ENCODE results near the gene ELOVL4. TPM values are rescaled to one million over a fixed set of nuclear protein-coding genes. Genes with fewer than 3 reads are reported as not detected.

ELOVL4 gene
- total and polyA plus RNA-seq, 8 donors, result 0.68 to 1.7 (median 1.1) TPM

DNA sequence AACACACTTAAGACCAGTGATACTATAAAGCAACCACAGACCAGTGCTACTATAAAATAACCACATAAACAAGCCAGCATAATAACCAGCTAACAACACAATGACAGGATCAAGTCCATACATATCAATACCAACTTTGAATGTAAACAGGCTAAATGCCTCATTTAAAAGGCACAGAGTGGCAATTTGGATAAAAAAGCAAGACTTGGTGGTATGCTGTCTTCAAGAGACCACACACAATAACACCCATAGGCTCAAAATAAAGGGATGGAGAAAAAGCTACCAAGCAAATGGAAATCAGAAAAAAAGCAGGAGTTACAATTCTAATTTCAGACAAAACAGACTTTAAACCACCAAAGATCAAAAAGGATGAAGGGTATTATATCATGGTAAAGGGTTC, 19.8 kb upstream of the ELOVL4 start:
- intact Hi-C loops (cut with DNase I), result no loop called here
- H3K27me3 ChIP-seq, result no peaks in the 10 kb centered on the region
- H3K36me3 ChIP-seq, result no peaks in the 10 kb centered on the region
- H3K27ac ChIP-seq, result no peak overlapping the region
- no peaks in the 10 kb centered on the region for H3K4me1 ChIP-seq
- TF ChIP-seq, protein P1, sequence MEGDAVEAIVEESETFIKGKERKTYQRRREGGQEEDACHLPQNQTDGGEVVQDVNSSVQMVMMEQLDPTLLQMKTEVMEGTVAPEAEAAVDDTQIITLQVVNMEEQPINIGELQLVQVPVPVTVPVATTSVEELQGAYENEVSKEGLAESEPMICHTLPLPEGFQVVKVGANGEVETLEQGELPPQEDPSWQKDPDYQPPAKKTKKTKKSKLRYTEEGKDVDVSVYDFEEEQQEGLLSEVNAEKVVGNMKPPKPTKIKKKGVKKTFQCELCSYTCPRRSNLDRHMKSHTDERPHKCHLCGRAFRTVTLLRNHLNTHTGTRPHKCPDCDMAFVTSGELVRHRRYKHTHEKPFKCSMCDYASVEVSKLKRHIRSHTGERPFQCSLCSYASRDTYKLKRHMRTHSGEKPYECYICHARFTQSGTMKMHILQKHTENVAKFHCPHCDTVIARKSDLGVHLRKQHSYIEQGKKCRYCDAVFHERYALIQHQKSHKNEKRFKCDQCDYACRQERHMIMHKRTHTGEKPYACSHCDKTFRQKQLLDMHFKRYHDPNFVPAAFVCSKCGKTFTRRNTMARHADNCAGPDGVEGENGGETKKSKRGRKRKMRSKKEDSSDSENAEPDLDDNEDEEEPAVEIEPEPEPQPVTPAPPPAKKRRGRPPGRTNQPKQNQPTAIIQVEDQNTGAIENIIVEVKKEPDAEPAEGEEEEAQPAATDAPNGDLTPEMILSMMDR (IDR thresholded peaks at IDR 0.05), result no peak
- H3K4me3 ChIP-seq, result no peak overlapping the region
- DNase-seq (no peak), ATAC-seq (no peak)
- H3K9me3 ChIP-seq, result peaks cover 0 to 28% of the 10 kb centered on the region in 2 donors

DNA sequence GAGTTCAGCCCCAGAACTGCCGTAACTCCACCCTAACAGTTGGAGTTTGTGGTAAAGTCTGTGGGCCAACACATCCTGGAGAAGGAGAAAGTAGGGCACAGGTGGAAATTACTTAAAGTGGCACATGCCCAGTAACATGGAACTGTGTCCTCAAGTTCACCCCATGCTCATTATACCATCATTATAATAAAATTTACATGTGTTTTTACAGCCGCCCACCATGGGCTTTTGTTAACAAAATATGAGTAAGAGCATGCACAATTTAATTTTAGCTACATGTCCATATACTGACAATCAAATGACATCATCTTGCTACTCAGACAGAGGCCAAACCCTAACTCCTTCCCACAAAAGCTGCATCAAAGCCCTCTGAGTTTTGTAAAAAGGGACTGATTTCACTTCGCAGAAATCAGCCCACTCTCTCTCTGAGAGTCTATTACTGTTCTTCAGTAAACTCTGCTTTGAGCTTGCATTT, 17.3 kb upstream of the ELOVL4 start:
- Histone ChIP-seq H3K27me3 (no peaks in the 10 kb centered on the region), H3K9me3 (peaks cover 0 to 16% of the 10 kb centered on the region in 2 donors), H3K4me3 (no peak overlapping the region), H3K4me1 (no peaks in the 10 kb centered on the region), H3K27ac (no peak overlapping the region), H3K36me3 (no peaks in the 10 kb centered on the region)
- TF ChIP-seq, protein P1 (IDR thresholded peaks at IDR 0.05), result no peak
- ATAC-seq (no peak), DNase-seq (no peak)
- intact Hi-C loops (cut with DNase I), result no loop called here

DNA sequence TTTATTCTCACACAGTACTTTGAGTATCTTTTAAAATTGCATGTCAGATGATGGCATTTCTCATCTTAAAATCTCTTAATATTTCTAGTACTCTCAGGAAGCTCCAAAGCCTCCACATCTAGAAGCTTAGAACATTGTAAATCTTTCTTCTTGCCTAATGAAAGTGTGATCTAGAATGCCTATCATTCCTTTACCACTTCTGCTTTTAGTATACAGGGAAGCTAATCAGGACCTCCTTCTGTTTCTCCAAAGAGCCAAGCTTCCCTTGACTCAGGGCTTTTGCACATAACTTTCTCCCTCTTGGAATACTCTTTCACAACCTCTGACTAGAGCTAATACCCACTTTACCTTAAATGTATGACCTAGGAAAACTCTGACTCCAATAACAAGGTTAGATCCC, 7.5 kb upstream of the ELOVL4 start:
- TF ChIP-seq, protein P1 (IDR thresholded peaks at IDR 0.05), result no peak

DNA sequence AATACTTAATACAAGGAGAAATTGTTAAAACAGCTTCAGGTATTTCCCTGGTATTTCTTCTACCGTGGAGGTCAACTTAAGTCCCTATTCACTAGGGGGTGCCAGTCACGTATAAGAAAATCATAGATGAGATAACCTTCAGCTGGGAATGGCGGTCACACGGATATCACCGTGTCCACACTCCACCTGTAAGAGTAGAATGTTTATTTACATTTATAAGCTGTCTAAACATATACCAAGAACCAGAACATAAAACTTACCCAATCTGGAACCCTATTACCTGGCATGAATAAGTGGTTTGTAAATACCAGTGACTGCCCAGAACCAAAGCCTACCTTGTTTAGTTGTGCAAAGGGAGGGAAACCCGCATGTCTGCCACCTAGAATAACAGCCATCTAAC, 1.9 kb upstream of the ELOVL4 start:
- H3K4me1 ChIP-seq, result peaks cover 0 to 13% of the 10 kb centered on the region in 2 donors
- intact Hi-C loops (cut with DNase I), result no loop called here
- no peaks in the 10 kb centered on the region for H3K9me3 ChIP-seq
- peaks cover 38 to 53% of the 10 kb centered on the region in 2 donors for H3K27me3 ChIP-seq
- ATAC-seq (peak; percentile 62), DNase-seq (peak in 3 of 4 donors; percentile 0 to 37 (median 33))
- no peak overlapping the region for H3K27ac ChIP-seq
- TF ChIP-seq, protein P1 (IDR thresholded peaks at IDR 0.05), result peak; percentile 44 to 54
- no peaks in the 10 kb centered on the region for H3K36me3 ChIP-seq
- H3K4me3 ChIP-seq, result no peak overlapping the region

More for the DNA sequence above, 7.5 kb upstream of the ELOVL4 start:
- DNase-seq, result no peak
- Histone ChIP-seq H3K4me1 (no peaks in the 10 kb centered on the region), H3K27ac (no peak overlapping the region), H3K9me3 (no peaks in the 10 kb centered on the region), H3K27me3 (no peaks in the 10 kb centered on the region), H3K36me3 (no peaks in the 10 kb centered on the region), H3K4me3 (no peak overlapping the region)
- ATAC-seq, result no peak
- intact Hi-C loops (cut with DNase I), result no loop called here

DNA sequence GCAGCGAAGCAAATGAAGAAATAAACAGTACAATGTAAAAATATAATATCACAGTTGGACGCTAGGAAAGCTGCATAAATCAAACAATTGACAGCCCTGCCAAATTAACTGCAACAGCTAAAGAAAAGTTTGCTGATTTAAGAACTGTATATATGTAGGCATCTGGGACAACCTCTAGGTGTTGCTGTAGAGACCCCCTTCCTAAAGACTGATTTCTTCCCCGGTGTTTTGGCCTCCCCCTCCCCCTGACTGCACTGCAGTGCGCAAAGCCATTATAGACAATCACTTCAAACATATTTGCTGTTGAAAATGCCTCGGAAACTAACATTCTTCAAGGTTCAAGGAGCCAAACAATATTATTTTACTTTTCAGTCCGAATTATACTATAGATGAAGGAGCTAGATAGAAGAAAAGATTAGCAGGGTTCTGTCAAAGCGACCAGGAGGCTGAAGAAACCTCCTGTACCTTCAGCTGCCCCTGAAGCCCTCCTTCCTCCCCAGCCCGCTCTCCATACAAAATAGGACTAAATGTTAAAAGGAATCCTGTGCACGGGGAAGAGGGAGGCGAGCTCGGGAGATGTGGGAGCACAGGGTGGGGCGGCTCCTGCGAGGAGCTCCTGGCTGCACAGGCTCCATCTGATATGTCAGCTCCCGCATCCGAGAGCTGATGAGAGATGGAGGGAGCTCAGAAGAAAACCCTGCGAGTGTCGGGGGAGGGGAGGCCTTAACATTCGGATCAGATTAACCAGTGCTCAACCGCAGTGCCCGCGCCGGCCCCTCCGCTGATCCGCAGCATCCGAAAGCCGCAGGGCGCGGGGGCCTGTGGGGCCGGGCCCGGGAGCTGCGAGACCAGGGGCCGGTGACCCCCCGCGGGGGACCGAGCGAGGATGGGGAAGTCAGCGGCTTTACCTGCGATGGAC, 822 bp downstream of the ELOVL4 start:
- H3K4me1 ChIP-seq, result peaks cover 0 to 13% of the 10 kb centered on the region in 2 donors
- H3K27ac ChIP-seq, result no peak overlapping the region
- peak overlapping the region; percentile 33 to 46 for H3K4me3 ChIP-seq
- H3K36me3 ChIP-seq, result no peaks in the 10 kb centered on the region
- DNase-seq (peak in 3 of 4 donors; percentile 6 to 81 (median 15)), ATAC-seq (peak; percentile 40)
- H3K27me3 ChIP-seq, result peaks cover 38 to 63% of the 10 kb centered on the region in 2 donors
- TF ChIP-seq, protein P1 (IDR thresholded peaks at IDR 0.05), result no peak
- intact Hi-C loops (cut with DNase I), result no loop called here
- no peaks in the 10 kb centered on the region for H3K9me3 ChIP-seq
